ENCODE measurements around the gene GNG7.
"Not testable (repeated sequence)": the region's sequence is repeated elsewhere in the genome, so short reads cannot be mapped to it uniquely, and the experiment has no call there.

Gene GNG7

DNA sequence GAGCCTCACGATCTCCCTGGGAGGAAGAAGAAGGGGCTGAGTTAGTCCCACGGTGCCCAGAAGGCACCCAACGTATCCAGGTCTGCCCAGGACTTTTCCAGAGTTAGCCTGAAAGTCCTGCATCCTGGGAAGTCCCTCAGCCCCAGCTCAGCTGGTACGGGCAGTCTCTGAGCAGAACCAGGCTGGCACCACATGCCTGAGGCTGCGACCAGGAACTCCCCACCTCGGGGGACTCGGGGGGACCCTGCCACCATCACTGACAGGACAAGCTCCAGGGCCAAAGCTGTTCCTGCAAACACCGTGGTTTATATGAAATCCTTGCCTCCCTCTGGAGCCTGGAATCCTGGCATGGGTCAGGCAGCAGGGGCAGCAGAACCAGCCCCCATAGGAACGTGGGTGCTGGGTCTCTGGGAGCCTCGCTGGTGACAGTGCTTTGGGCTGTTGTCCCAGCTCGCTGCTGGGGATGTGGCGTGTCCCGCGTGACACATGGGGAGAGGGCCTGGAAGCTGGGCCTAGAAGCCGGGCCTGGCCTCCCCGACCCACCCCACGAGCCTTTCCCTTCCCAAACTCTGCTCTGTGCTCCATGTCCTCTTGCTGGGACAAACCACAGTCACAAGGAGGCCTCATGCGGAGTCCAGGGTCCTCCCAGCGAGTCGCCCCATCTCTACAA lies 55.5 kb downstream of the GNG7 start:
- no peak overlapping the region for H3K27ac ChIP-seq
- peak; percentile 63 for DNase-seq (ENCODE audit: low spot score)
- TF ChIP-seq, protein P1, sequence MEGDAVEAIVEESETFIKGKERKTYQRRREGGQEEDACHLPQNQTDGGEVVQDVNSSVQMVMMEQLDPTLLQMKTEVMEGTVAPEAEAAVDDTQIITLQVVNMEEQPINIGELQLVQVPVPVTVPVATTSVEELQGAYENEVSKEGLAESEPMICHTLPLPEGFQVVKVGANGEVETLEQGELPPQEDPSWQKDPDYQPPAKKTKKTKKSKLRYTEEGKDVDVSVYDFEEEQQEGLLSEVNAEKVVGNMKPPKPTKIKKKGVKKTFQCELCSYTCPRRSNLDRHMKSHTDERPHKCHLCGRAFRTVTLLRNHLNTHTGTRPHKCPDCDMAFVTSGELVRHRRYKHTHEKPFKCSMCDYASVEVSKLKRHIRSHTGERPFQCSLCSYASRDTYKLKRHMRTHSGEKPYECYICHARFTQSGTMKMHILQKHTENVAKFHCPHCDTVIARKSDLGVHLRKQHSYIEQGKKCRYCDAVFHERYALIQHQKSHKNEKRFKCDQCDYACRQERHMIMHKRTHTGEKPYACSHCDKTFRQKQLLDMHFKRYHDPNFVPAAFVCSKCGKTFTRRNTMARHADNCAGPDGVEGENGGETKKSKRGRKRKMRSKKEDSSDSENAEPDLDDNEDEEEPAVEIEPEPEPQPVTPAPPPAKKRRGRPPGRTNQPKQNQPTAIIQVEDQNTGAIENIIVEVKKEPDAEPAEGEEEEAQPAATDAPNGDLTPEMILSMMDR (IDR thresholded peaks at IDR 0.05) = no peak
- H3K4me3 ChIP-seq = no peak overlapping the region

DNA sequence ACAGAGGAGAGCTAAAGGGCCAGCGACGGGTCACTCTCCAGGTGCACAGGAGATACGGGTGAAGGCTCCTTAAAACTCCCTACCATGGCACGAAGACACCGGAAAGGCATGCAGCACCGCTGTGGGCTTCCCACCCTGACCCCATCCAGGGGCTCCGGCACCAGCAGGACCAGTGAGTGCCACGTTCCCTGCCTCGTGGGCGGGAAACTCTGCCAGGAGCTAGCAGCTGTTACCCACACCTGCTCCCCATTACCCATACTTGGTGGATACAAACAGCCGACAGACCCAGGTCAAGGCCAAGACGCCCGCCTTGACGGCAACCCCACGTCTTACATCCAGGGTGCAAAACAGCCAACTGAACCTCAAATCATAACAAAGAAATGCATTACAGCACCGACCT lies 56.7 kb downstream of the GNG7 start:
- Histone ChIP-seq H3K27ac (no peak overlapping the region), H3K4me3 (no peak overlapping the region)
- TF ChIP-seq, protein P1 (IDR thresholded peaks at IDR 0.05) = no peak
- no peak for DNase-seq (ENCODE audit: low spot score)

DNA sequence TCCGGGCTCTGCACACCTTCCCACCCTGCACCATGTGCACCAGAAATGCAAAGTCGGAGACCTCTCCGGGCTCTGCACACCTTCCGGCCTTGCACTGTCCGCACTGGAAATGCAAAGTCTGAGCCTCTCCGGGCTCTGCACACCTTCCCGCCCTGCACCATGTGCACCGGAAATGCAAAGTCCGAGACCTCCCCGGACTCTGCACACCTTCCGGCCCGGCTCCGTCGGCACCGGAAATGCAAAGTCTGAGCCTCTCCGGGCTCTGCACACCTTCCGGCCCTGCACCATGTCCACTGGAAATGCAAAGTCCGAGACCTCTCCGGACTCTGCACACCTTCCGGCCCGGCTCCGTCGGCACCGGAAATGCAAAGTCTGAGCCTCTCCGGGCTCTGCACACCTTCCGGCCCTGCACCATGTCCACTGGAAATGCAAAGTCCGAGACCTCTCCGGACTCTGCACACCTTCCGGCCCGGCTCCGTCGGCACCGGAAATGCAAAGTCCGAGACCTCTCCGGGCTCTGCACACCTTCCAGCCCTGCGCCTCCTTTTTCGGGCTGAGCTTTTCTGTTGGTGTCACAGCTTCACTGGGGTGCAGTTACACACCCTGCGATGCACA lies 59.3 kb downstream of the GNG7 start:
- H3K4me3 ChIP-seq; DNase-seq (ENCODE audit: low spot score); H3K27ac ChIP-seq: not testable (repeated sequence)

DNA sequence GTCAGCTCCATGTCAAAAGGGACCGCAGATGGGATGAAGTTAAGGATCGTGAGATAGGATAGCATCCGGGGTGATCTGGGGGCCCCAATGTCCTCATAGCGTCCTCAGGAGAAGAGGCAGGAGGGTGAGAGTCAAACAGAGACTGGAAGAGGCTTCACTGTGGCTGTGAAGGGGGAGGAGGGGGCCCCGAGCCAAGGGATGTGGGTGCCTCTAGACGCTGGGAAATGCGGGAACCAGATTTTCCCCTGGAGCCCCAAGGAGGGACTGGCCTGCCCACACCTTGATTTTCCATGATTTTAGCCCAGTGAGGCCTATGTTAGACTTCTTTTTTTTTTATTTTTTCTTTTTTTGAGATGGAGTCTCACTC lies 61.2 kb downstream of the GNG7 start:
- DNase-seq (ENCODE audit: low spot score) = no peak
- no peak overlapping the region for H3K27ac ChIP-seq
- TF ChIP-seq, protein P1 (IDR thresholded peaks at IDR 0.05) = no peak
- H3K4me3 ChIP-seq = no peak overlapping the region

DNA sequence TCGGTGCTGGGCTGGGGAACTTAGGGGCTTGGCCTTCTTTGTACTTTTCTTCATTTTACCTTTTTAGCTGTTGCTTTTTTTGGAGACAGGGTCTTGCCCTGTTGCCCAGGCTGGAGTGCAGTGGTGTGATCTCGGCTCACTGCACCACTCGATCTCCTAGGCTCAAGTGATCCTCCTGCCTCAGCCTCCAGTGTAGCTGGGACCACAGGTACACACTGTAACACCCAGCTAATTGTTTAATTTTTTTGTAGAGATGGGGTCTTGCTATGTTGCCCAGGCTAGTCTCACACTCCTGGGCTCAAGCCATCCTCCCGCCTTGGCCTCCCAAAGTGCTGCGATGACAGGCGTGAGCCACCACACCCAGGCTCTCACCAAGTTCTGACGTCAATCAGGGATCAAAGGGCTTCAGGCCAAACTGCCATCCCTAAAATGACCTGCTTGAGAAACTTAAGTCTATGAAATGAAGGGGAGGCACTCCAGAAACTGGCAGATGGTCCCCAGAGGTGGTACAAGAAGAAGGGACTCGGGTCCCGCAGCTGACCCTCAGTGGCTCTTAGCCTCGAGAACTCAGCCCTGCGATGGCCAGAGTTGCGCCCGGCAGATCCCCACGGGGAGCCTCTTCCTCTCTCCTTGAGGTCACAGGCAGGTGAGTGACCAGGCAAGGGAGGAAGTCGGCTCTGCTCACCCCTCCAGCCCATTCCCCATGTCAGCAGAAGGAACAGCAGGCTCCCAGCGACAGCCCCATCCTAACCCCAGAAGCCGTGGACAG lies 61.7 kb downstream of the GNG7 start:
- DNase-seq (ENCODE audit: low spot score) = peak; percentile 69
- Histone ChIP-seq H3K4me3 (no peak overlapping the region), H3K27ac (no peak overlapping the region)
- TF ChIP-seq, protein P1 (IDR thresholded peaks at IDR 0.05) = no peak

DNA sequence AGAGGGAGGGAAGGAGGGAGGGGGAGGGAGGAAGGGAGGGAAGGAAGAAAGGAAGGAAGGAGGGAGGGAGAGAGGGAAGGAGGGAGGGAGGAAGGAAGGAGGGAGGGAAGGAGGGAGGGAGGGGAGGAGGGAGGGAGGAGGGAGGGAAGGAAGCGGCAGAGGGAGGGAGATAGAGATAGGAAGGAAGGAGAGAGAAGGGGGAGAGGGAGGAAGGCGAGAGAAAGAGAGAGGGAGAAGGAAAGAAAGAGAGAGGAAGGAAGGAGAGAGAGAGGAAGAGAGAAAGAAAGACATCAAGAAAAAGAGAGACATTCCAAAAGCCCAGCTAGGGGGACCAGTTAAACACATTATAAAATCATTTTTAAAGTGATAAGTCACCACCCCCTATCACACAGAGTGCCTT lies 62.5 kb downstream of the GNG7 start:
- TF ChIP-seq, protein P1 (IDR thresholded peaks at IDR 0.05) = no peak
- no peak for DNase-seq (ENCODE audit: low spot score)
- Histone ChIP-seq H3K4me3 (no peak overlapping the region), H3K27ac (no peak overlapping the region)

DNA sequence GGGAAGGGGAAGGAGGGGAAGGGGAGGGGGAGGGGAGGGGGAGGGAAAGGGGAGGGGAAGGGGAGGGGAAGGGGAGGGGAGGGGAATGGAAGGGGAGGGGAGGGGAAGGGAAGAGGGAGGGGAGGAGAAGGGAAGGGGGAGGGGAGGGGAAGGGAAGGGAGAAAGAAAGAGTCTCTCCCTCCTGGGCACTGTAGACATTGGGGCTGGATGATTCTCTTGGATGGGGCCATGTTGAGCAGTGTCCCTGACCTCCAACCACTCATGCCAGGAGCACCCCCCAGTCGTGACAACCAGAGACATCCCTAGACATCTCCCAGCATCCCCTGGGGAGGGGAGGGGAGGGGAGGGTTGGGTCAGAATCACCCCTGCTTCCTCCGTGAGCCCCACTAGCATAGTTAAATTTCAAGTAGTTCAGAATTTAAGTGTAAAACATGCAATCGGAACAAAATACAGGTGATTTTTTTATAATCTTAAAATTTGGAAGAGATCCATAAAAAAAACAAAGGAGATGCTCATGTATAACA lies 64.0 kb downstream of the GNG7 start:
- Histone ChIP-seq H3K27ac (no peak overlapping the region), H3K4me3 (no peak overlapping the region)
- TF ChIP-seq, protein P1 (IDR thresholded peaks at IDR 0.05) = no peak
- no peak for DNase-seq (ENCODE audit: low spot score)

Data from coronary artery (tissue), 2 donors.